Stimulated activated CD4-positive, alpha-beta T cell treated with anti-CD3 and anti-CD28 coated beads, Interleukin-15, amount 100 ng/mL, for 48 hours (primary cell): ENCODE results near the gene ZNF585A.
"Not testable (repeated sequence)": the region's sequence is repeated elsewhere in the genome, so short reads cannot be mapped to it uniquely, and the experiment has no call there.

Experiments used
- DNase-seq, 2 donors: peaks; one replicate each; pipeline ENCODE4 v3.0.0-alpha.2; 2020; ENCODE audit warnings: low read depth in 2 of 2

The ZNF585A gene

DNA sequence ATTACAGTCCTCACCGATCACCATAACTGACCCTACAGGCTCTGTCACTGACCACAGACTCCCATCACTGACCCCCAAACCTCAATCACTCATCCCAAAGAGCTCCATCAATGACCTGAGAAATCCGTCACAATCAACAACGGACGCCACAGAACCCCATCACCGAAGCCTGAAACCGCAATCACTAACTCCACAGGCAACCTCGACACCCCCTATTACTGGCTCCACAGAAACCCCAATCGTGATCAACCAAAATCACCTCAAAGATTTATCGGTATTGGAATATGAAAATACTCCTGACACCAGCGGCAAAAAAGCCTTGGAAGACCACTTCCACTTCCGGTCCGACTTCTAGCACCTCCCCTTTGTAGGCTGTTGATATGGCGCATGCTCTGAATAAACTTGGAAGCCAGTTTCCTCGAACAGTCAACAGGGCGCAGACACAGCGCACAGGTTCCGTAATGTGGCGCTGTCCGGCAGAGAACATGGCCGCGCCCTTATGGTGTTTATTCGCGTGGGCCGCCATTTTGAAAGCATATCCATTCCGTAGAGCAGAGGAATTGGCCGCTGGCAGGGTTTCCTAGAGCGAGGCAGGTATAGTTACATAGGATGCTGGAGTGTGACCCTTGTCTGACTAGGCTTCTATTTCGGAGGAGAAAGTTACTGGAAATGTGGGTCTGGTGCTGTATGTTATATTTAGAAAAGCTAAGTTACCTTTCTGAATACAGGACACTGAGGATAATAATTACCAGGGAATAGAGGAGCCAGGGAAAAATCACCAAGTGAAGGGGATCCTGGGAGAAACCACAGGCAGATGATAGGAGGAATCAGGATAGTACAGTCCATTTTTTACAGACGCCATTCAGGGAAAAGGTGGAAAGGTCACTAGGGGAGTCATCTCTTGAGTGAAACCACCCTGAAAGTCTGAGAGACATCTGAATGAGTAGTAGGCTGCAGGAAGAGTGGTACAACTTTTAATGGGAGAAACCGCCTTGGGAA lies at the start of gene ZNF585A:
TSS of gene ZNF585A (minus strand) at position 328 of the 999 bp plus-strand sequence. CDS start 2,785 bp downstream, outside the sequence.
- peak; percentile 76 to 78 for DNase-seq

DNA sequence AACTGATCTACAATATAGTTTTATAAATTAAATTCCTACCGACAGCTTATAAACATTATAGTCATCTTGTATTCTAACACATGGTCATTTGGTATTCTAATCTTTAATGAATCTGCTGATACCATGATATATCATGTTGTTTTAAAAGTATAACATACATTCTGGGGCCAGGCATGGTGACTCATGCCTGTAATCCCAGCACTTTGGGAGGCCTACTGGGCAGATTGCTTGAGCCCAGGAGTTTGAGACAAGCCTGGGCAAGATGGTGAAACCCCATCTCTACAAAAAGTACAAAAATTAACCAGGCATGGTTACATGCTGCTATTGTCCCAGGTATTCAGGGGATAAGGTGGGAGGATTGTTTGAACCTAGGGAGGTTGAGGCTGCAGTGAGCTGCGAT lies 48.6 kb upstream of the ZNF585A start:
- DNase-seq: no peak

DNA sequence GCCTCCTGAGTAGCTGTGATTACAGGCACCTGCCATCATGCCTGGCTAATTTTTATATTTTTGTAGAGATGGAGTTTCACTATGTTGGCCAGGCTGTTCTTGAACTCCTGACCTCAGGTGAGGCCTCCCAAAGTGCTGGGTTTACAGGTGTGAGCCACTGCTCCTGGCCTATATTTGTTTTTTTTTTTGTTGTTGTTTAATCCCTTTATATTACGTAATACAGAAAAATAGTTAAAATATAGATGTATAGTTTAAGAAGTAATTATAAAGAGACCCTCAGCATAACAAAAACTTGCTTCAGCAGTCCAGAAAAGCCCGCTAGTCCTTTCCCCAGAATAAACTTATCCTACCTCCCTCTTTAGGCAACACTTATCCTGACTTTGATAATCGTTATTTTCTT lies 47.9 kb upstream of the ZNF585A start:
- DNase-seq: no peak

DNA sequence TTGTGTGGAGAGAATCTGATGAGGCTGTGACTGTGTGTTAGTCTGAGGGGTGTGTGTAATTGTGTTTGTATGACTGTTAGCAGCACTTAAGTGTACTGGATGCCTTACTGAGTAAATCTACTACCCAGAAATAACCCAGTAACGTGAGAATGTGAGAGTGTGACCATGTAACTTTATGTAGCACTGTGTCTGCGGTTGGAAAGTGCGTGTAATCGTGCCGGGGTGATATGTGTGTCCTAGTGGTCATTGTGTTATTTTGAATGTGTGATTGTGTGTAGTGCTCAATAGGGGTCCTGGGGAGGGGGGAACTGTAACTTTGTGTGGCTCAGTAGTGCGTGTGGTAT lies 46.1 kb upstream of the ZNF585A start:
- peak; percentile 7 to 26 for DNase-seq

DNA sequence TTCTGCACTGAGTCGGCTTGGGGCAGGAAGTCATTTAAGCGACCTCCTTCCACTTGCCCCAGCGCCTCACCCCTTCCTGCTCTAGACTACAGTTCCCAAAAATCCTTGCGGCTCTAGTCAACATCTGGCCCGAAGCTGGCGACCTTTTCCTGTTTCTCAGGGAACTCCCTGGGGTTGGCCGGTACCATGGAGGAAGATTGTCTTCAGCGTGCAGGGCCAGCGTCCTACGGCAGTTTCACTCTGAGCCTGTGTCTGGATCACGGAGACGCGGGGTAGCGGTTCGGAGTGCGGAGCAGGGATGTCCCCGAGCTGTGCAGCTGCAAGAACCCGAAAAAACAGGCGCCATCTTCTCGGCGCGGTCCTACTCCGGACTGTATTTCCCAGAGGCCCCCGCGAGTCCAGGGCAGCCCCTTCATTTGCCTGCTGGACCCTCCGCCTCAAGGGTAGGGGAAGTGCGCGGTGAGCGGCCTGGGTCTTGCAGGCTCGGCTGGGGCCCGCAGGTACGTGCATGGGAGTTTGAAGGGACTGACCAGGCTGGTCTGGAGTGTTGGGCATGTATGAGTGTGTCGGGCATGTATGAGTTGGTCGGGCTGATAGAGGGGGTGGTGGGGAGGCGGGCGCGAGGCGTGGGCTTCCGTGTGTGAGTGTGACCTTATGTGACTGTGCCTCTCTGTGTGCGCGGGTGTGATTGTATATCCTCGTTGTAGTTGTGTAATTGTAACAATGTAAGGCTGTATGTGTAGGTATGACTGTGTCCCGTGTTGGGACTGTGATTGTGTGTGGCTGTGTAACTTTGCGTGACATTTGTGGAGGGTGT lies 45.5 kb upstream of the ZNF585A start, which contains the start of gene ZNF383:
TSS of gene ZNF383 (plus strand) at position 440 of the 817 bp plus-strand sequence. CDS start 12,240 bp downstream, outside the sequence.
- peak; percentile 74 to 81 for DNase-seq

DNA sequence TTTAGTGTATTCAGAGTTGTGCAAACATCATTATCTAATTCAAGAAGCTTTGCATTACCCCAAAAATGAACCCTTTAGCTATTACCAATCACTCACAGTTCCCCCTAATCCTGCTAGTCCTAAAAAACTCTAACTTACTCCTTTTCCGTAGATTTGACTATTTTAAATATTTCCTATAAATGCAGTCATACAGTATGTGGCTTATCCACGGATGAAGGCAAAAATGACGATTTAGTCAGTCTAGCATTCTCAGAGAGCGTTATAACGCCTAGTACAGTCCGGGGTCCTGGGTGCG lies 44.9 kb upstream of the ZNF585A start:
- no peak for DNase-seq

DNA sequence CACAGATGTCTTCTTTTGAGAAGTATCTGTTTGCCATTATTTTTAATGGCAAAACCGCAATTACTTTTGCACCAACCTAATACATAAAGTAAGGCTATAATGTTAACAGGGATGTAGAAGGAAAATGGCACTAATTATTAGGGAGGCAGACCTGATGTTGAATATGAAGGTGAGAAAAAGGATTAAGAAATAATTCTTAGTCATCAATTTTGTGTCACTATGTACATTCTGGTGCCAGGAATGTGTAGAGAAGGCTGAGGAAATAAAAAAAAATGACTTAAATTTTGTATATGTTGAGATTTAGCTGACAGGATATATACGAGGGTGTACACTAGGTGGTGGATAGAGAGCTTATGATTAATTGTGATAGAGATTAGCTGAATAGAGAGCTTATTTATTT lies 25.3 kb upstream of the ZNF585A start:
- no peak for DNase-seq

DNA sequence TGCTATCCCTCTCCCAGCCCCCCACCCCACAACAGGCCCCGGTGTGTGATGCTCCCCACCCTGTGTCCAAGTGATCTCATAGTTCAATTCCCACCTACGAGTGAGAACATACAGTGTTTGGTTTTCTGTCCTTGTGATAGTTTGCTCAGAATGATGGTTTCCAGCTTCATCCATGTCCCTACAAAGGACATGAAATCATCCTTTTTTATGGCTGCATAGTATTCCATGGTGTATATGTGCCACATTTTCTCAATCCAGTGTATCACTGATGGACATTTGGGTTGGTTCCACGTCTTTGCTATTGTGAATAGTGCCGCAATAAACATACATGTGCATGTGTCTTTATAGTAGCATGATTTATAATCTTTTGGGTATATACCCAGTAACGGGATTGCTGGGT lies 24.6 kb upstream of the ZNF585A start:
- not testable (repeated sequence) for DNase-seq

DNA sequence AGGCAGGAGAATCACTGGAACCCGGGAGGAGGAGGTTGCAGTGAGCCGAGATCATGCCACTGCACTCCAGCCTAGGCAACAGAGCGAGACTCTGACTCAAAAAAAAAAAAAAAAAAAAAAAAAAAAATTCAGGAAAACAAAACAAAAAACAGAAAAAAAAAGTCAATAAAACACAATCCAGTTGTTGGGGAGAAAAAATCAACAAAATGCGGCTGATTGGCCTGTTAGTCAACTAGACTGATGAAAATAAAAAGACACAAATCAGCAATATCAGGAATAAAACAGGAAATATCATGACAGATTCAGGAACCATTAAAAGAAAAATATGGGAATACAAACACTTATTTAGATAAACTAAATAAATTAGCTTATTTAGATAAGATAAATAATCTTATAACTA lies 22.8 kb upstream of the ZNF585A start:
- not testable (repeated sequence) for DNase-seq

DNA sequence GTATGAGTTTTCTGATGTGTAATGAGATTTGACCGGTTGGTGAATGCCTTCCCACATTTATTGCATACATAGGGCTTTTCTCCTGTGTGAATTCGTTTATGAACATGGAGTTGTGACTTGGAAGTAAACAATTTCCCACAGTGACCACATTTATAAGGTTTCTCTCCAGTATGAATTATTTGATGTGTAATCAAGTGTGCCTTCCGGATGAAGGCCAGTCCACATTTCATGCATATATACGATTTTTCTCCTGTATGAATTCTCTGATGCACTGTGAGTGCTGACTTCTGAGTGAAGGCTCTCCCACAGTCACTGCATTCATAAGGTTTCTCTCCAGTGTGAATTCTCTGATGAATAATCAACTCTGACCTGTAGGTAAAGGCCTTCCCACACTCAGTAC lies 13.6 kb upstream of the ZNF585A start:
- DNase-seq: not testable (repeated sequence)

DNA sequence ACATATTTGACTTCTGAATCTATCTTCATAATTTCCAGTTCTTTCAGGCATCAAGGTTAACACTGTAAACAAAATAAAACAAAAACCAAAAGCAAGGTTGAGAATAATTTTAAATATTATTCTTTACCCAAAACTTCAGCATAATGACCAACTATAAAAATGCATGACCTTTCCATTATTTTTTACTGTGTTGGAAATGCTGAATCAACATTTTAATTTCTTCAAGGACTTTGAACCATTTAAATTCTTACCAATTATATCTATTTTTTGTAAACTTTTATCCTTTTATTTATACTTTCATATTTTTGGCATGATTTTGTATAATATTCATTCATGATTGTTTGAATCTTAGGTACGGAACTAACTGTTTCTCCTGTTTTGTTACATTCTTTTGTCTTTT lies 6.9 kb downstream of the ZNF585A start:
- no peak for DNase-seq

DNA sequence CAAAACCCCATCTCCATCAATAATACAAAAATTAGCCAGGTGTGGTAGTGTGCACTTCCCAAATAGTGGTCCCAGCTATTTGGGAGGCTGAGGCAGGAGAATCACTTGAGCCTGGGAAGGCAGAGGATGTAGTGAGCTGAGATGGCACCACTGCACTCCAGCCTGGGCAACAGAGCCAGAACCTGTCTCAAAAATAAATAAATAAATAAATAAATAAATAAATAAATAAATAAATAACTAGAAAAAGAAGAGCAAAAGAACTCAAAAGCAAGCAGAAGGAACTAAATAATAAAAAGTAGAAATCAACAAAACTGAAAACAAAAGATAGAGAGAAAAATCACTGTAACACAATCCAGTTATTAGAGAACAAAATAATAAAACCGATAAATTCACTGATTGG lies 12.3 kb downstream of the ZNF585A start:
- DNase-seq: no peak

DNA sequence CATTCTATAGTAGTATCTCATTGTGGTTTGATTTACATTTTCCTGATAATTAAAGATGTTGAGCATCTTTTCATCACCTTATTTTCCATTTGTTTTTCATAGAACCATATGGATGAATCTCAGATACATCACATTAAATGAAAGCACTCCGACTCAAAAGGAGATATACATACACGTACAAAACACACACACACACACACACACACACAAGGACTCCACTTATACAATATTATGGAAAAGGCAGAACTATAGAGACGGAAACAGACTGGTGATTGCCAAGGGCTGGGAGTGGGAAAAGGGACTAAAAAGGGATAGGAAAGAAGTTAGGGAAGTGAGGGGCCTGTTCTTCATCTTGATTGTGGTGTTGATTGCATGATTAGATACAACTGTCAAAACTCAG lies 24.3 kb downstream of the ZNF585A start:
- DNase-seq: no peak

DNA sequence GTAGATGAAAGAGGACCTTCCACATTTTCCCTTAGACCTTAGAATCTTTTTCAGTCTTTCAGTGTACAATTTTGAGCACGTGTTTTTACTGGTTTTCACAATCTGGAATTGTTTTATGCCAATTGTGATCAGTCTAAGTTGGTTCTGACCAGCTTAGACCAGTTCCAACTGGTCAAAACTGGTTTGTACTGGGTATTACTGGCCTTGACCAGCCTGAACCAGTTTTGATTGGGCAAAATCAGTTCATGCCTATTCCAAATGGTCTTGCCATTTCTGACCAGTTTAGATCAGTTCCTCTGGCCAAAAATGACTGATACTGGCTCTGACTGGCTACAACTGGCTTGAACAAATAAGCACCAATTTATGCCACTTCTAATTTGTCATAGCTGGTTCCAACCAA lies 36.4 kb downstream of the ZNF585A start:
- DNase-seq: no peak

DNA sequence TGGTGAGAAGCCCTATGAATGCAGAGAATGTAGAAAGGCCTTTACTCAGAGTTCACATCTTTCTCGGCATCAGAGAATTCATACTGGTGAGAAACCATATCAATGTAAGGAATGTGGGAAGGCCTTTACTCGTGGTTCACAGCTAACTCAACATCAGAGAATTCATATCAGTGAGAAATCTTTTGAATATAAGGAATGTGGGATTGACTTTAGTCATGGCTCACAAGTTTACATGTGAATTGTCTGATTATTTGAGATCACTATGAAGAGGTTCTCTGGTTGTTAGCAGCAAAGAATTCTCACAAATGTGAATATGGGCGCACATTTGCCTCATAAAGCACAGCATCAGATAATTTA lies 43.7 kb downstream of the ZNF585A start:
- DNase-seq: no peak

DNA sequence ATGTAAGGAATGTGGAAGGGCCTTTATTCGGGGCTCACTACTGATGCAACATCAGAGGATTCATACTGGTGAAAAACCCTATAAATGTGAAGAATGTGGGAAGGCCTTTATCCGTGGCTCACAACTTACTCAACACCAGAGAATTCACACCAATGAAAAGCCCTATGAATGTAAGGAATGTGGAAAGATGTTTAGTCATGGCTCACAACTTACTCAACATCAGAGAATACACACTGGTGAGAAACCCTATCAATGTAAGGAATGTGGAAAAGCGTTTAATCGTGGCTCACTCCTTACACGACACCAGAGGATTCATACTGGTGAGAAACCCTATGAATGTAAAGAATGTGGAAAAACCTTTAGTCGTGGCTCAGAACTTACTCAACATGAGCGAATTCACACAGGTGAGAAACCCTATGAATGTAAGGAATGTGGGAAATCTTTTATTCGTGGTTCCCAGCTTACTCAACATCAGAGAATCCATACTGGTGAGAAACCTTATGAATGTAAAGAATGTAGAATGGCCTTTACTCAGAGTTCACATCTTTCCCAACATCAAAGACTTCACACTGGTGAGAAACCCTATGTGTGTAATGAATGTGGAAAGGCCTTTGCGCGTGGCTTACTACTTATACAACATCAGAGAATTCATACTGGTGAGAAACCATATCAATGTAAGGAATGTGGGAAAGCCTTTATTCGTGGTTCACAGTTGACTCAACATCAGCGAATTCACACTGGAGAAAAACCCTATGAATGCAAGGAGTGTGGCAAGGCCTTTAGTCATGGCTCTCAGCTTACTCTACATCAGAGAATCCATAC lies 44.3 kb downstream of the ZNF585A start:
- no peak for DNase-seq

DNA sequence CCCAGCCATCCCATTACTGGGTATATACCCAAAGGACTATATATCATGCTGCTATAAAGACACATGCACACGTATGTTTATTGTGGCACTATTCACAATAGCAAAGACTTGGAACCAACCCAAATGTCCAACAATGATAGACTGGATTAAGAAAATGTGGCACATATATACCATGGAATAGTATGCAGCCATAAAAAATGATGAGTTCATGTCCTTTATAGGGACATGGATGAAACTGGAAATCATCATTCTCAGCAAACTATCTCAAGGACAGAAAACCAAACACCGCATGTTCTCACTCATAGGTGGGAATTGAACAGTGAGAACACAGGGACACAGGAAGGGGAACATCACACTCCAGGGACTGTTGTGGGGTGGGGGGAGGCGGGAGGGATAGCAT lies 50.4 kb downstream of the ZNF585A start:
- not testable (repeated sequence) for DNase-seq

DNA sequence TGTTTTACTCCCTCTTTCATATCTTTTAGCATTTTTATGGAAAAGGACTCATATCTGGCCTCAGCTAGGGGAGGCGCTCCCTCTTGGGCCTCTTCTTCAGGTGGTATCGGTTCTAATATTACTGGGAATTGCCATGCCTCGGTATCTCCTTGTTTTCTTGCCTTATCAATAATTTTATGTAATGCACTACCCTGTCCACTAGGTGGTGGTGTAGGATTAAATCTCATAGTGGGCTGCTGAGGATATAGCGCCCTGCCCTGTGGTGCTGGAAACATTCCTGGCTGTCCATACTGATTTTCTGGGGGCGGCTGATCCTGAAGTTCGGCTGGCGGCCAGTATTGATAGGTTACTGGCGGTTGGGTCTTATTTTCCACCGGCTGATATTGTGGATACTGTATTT lies 58.5 kb downstream of the ZNF585A start:
- no peak for DNase-seq

DNA sequence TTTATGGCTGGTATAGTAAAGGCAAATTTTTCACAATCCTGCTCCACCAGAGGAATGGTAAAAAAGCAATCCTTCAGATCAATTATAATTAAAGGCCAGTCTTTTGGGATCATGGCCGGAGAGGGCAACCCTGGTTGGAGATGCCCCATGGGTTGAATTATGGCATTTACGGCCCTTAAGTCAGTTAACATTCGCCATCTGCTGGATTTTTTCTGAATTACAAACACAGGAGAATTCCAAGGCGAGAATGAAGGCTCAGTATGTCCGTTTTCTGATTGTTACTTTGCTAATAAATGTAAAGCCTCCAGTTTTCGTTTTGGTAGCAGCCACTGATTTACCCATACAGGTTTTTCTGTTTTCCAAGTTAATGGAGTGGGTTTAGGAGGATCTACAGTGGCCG lies 60.7 kb downstream of the ZNF585A start:
- DNase-seq: not testable (repeated sequence)

DNA sequence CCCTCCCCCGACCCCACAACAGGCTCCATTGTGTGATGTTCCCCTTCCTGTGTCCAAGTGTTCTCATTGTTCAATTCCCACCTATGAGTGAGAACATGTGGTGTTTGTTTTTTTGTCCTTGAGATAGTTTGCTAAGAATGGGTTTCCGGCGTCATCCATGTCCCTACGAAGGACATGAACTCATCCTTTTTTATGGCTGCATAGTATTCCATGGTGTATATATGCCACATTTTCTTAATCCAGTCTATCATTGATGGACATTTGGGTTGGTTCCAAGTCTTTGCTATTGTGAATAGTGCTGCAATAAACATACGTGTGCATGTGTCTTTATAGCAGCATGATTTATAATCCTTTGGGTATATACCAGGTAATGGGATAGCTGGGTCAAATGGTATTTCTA lies 68.4 kb downstream of the ZNF585A start:
- DNase-seq: not testable (repeated sequence)

DNA sequence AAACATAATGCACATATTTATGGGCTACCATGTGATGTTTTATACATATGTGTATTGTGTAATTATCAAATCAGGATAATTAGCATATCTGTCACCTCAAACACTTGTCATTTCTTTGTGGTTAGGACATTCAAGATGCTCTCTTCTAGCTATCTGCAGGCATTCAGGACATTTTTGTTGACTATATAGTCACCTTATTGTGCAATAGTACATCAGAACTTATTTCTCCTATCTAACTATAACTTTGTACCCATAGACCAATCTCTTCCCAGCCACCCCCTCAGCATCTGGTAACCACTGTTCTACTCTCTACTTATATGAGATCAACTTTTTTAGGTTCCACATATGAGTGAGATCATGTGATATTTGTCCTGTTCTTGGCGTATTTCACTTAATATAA lies 73.9 kb downstream of the ZNF585A start:
- no peak for DNase-seq

DNA sequence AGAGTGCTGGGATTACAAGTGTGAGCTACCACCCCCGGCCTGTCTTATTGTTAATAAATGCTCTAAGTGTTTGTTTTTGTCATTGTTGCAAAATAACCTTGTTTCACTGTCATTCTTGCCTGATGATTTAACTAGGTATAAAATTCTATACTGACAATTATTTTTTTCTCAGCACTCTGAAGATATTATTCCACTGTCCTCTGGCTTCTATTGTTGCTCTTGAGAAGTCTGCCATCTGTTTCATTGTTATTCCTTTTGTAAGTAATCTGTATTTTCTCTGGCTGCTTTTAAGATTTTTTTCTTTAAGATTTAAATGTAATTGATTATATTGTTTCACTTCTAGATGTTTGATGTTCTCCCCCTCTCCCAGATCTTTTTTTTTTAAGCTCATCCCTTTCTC lies 76.6 kb downstream of the ZNF585A start:
- DNase-seq: no peak
